ENCODE measurements around the gene POLE4.

The POLE4 gene

DNA sequence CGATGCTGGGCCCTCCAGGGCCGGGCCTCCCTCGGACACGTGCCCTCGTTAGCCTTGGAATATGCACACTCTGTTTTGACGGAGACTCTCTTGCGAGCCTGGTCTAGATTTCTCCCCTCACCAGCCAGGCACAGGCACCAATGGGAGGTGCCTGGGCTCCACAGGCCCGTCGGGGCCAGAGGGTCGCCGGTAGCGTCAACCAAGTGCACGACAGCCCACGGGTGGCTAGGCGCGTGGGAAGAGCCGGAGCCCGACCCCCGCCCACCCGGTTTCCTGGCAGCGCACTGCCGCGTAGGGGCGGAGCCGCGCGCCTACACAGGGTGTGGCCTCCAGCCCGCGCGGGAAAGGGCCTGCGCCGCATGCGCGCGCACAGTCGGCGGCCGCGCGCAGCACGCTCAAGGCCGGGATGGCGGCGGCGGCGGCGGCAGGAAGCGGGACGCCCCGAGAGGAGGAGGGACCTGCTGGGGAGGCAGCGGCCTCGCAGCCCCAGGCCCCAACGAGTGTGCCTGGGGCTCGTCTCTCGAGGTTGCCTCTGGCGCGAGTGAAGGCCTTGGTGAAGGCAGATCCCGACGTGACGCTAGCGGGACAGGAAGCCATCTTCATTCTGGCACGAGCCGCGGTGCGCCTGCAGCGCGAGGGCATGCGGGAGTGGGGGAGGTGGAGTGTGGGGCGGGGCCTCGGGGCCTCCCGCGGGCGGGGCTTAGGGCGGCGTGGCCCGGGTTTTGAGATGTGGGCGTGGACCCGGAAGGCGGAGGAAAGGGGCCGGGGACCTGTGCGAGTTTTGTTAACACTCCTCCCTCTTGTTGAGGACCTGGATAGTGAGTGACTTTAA lies at the start of gene POLE4:
TSS of gene POLE4 (plus strand) at position 370 of the 832 bp plus-strand sequence. CDS start at position 407, 37 bp downstream.
- peak; percentile 54 for DNase-seq

DNA sequence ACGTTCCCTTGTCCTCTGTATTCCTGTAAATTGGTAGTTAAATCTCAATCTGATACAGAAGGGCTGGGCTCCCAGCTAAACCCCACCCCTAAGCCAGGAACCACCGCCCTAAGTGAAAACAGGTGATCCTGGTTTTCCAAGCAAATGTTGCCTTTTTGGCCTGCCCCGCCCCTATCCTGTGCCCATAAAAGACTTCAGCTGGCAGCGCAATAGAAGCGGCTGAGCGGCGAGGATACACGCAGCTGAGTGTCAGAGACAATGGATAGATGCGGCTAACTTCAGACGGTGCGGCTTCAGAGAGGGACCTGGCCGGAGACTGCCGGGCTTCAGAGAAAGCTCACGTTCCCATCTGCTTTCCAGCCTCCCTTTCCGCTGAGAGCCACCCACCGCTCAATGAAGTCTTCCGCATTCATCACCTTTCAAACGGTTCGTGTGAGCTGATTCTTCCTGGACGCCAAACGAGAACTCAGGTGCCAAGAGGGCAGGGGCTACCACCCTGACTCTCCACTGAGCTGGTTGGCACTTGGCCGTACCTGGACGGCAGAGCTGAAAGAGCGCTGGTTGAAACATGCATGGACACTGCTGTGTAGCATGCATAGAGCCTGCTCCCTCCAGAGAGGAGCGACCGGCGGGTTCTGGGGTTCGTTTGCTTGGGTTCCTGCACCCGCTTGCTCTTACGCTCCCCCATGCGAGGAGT lies 49.5 kb upstream of the POLE4 start:
- no peak for DNase-seq

GRCh38 chr2:74910245-74910644 lies 48.2 kb upstream of the POLE4 start:
- DNase-seq = no peak

GRCh38 chr2:74911061-74911460 lies 47.4 kb upstream of the POLE4 start:
- DNase-seq = no peak

- no peak for DNase-seq
Observed at GRCh38 chr2:74915743-74916142, 42.7 kb upstream of the POLE4 start.

DNA sequence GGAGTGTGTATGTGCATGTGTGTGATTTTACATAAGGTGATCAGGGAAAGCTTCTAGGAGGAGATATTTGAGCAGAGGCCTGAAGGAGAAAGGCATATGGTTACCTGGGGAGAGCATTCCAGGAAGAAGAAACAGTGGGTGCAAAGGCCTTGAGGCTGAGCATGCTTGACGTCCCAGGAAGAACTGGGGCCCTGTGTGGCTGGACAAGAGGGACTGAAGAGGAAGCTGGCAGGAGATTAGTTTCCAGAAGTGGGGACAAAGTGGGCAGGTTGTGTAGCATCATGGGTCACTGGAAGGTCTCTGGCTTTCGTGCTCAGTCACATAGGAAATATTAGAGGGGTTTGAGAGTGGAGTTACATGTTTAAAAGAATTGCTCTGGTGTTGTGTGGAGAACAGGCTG lies 42.0 kb upstream of the POLE4 start:
- DNase-seq = no peak

- no peak for DNase-seq
Observed at GRCh38 chr2:74917702-74918619, 40.5 kb upstream of the POLE4 start.

- peak; percentile 65 for DNase-seq
Observed at GRCh38 chr2:74919827-74920226, 38.6 kb upstream of the POLE4 start.

DNA sequence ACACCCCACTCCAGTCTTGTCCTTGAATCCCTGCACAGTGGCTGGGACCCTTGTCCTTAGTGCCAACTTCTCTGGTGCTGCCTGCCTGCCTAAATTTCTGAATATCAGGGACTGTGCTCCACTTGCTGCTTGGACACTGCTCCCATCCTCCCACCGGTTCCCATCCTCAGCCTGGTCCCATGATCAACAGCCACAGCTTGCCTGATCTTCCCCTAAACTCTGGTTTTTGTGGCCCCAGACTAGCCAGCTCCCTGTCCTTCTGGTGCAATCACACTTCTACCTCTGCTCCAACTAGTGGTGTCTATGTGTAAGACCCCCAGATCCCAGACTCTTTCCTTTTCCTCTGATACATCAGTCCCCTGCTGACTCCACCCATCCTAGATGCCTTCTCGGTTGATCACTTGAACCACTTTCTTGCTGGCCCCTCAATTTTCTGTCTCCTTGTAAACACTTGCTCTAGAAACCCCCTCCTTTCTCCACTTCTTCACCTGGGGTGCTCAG lies 37.2 kb upstream of the POLE4 start:
- DNase-seq = no peak

DNA sequence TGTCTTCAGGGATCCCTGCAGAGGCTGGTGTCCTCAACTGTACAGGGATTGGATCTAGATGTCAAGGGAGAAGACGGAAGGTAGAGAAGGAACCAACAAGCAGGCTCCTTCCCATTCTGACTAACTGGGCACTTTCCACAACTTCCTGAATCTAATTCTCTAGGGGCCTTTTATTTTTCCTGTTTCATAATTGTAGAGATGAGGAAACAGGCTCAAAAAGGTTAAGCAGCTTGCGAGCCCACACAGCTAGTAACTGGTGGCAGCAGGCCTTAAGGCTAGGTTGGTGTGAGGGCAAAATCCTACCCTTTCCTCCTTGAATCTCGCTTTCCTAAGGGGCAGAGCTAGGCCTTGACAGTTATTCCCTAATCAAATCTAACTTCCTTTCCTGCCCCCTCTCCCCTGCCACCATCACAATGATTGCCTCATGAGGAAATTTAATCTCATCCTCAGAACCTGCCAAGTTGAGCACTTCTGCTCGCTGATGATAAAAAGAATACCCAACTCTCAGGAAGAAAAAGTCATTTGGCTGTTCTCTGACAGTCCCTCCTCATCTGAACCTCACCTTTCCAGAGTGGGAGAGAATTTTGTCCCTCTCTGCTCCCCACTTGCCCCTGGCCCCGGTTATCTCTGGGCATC lies 35.7 kb upstream of the POLE4 start:
- DNase-seq = no peak

DNA sequence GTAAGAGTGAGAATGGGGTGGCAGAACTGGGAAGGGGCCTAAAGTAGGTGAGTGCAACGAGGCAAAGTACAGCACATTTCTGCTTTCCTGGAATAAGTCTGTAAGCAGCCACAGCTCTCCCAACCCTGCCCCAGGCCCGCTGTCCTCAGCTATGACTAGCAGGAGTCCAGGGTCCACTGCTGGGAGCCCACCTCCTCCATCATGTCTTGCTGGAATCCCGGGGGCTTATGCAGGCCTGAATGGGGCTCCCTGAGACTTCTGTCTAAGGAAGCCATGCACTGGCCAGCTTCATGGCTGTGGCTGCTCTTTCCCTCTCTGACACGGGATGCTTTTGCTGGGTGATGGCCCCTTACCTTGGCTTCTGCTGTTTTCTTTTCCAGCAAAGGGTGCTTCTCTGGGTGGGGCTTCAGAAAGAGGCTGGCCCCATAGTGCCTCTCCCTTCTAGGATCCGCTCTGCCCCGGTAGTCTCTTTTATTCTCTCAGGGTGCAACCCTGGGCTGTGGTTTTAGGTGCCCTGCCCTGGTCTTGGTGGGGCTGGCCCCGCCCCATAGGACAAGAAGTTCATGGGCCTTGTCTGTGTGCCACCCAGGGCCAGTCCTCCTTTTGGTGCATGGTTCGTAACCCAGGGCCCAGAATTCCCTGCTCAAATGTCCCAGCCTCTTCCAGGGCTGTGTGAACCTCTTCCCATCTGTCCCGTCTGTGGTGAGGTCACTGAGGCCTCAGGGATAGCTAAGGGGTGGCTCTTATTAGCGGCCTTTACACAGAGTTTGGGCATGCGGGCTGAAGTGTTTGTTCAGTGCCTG lies 33.8 kb upstream of the POLE4 start:
- no peak for DNase-seq

- no peak for DNase-seq
Observed at GRCh38 chr2:74925361-74925786, 33.1 kb upstream of the POLE4 start.

DNA sequence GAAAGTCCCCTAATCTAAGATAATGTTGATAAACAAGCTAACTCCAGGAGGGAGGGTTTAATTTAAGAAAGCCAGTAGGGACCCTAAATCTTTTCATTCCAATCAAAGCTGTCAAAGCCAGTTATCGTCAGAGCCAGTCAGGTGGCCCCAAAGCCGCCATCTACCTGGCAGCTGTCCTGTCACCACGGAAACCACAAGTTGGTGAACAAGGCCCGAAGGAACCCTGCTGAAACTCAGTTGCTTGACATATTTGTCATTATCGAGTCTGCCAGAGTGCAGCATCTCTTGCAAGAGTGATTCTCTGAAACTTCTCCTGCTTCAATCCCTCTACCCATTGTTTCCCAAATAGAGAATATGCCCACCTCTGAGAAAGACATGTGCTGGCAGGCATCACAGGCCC lies 30.8 kb upstream of the POLE4 start:
- no peak for DNase-seq

DNA sequence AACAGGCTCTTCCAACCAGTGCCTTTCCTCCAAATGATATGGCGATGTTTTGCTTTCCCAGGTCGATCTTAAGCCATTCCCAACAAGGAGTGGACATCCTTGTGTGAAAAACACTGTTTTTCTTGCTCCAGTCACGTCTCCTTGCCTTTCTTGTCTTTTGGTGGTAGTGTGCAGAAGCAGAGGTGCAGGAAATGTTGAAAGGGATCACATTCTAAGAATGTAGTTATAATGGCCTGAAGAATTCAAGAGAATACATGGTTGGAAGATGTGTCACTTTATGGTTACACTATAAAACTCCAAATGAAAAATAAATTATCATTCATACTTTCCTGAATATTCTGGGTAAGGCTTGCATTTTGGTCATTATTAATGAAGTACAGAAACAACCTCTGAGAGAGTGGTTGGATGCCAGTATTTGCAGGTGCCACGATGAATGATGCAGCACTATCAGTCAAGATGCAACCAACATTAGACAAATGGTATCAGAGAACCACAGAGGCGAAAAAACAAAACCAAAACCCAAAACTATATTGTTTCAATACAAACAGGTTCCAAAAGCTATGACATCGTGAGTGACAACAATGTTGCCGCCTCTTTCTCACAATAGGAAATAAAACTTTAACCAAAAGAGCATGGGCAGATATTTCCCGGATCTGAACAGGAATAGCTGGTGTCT lies 27.5 kb upstream of the POLE4 start:
- no peak for DNase-seq

DNA sequence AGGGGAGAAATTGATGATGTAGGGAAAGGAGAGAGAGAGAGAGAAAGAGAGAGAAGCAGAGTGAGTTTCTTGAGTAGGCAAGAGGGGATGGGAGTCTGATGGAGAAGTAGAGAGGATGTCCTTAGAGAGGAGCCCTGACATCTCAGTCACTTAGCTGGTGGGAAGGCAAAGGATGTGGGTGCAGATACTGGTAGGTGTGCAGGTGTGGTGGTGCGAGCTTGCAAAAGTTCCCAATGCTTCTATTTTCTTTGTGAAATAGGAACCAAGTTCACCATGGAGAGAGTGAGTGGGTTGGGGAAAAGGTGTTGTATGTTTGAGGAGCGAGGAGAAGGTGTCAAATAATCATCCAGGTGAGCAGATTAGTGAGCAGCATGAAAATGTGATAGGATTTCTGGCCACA lies 26.5 kb upstream of the POLE4 start:
- DNase-seq = no peak

DNA sequence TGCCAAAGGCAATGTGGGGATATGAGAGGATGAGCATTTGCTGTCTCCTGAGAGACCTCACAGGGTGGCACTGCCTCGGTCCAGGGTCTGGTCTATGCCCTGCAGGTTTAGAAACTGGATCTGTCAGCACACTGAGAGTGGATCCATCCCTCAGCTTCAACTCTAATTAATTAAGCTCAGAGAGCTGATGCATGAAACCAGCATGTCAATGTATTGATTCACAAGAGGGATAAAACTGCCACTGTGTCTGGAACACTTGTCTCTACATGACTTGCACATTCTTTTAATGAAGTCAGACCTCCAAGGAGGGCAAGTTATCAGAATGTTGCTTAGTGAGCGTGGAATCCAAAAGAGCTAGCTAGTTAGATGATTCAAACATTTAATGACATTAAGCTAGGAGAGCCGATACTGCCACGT lies 22.5 kb upstream of the POLE4 start:
- DNase-seq = no peak

GRCh38 chr2:74937221-74937880 lies 21.1 kb upstream of the POLE4 start:
- DNase-seq = no peak

DNA sequence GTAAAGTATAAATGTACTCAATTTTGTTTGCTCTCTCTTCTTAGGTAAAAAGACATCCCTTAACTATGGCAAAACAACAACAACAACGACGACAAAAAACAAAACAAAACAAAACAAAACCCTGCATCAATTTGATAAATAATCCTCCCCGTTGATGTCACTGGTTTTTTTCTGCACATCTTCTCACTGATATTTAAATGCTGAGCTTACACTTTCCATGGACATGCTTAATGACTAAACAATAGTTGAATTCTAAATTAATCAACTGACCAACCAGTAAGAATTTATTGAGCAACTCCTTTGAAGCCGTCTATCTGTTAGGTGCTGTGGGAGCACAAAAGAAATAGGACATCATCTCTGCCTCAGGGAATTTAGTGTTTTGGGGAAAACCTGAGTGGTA lies 20.2 kb upstream of the POLE4 start:
- DNase-seq = no peak

DNA sequence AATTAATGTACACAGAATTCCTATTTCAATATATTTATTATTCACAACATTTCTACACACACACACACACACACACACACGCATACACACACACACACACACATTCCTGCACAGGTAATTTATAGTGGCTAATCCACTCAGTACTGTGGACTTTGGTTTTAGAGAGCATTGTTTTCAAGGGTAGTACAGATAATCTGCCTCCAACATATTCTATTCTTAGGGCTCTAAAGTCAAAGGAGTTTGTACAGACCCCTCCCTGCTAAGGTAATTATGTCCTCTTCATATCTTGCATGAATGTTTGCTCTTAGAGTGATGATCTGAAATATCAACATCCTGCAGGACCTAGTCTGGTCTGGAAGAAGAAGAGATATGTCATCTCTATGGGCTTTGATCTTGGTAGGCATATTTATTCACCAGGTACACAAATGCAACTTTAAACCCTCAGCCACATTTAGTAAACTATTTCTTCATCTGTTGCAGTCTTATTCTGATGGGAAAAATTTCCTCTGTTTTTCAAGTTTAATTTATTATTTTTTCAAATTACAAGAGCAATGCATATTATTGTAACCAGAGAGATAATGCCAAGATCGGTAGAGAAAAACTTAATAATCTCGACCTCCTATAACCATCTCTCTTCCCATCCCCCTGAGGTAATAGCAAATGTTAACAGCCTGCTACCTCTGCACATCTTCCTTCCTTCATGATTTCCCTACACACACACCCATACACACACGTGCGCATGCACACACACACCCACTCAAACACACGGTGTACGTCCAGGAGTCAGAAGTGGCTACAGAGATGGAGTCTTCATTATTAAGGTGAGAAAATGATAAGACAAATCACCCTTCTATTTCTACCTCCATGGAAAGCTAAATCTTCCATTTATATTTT lies 18.3 kb upstream of the POLE4 start:
- no peak for DNase-seq
